Esophagus squamous epithelium (tissue), 4 donors: Measurements from ENCODE around the gene CTDP1.
"Not testable (repeated sequence)": the region's sequence is repeated elsewhere in the genome, so short reads cannot be mapped to it uniquely, and the experiment has no call there.

ENCODE experiments used
- CTCF ChIP-seq, 6 experiments: fragments of 450-650 bp in 4 of 6; fragments of 200-600 bp in 2 of 6; sonication (generic) in 2 of 6; IDR thresholded peaks; one replicate each; pipeline ENCODE4 v1.5.1; 2016 to 2019; ENCODE audit warnings: antibody characterized with exemption in 6 of 6, mild to moderate bottlenecking in 4 of 6, moderate library complexity in 4 of 6
- POLR2A ChIP-seq, 4 donors: fragments of 450-650 bp; IDR thresholded peaks; one replicate each; pipeline ENCODE4 v1.6.1; 2017; ENCODE audit warnings: antibody characterized with exemption in 4 of 4, mild to moderate bottlenecking in 4 of 4, moderate library complexity in 3 of 4

- TF ChIP-seq CTCF, POLR2A (IDR thresholded peaks at IDR 0.05): not testable (repeated sequence)
Measured at GRCh38 chr18:79719478-79720358, 40.1 kb downstream of the CTDP1 start.
